ENCODE results near the gene REN.
A peak's percentile ranks its signal among the peaks of the same experiment; 100 is the strongest.

Gene REN

GRCh38 chr1:204131978-204132377 lies 34.2 kb downstream of the REN start:
- H3K4me1 Mint-ChIP-seq: peaks cover 10% of the 10 kb centered on the region
- no peak overlapping the region for H3K27ac Mint-ChIP-seq (ENCODE audit: low read depth)
- H3K4me3 Mint-ChIP-seq: no peak overlapping the region
- no peaks in the 10 kb centered on the region for H3K27me3 Mint-ChIP-seq
- peaks cover under 1% of the 10 kb centered on the region for H3K36me3 Mint-ChIP-seq (ENCODE audit: insufficient read depth)
- DNase-seq (ENCODE audit: low spot score in 2 of 2) (no peak), ATAC-seq (replicated peaks; ENCODE audit: extremely low read depth, poor library complexity, severe bottlenecking) (no peak)
- no peaks in the 10 kb centered on the region for H3K9me3 Mint-ChIP-seq

DNA sequence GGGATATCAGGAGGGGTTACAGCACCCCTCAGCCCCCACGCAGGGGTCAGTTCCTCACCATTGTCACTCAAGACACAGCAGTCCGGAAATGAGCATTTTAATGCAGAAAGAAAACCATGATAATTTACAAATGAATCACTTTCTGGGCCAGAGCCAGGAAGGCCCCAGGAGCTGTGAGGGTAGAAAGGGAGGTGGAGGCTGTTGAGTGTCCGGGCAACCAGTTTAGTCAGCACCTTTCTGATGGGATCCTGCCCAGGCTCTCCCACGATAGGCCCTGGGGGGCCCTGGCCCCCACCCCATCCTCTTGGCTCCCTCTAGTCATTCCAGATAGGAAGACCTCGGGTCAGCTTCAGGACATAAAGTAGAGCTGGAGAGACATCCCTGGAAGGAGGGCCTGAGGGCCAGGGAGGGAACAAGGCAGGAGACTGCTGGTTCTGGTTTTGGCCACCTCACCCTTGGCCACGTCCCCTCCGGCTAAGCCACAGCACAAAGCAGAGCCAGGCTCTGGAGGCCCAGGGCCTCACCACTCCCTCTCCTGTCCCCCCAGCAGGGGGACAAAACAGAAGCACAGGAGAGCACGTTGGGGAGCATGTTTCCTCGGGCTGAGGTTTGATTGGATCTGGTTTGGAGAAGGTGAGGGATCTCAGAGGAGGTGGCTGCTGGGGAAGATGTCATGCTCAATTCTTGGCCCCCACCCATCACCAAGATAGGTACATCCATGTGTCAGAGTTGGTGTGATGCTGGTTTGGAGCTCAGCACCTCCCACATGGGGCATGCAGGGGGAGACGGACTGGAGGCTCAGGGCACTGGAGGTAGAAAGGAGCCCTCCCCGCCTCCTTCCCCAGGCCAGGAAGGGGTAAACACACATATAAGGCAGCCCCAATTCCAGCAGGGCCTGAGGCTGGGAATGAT lies 34.9 kb downstream of the REN start:
- peak overlapping the region; percentile 72 for H3K27ac Mint-ChIP-seq (ENCODE audit: low read depth)
- H3K27me3 Mint-ChIP-seq: no peaks in the 10 kb centered on the region
- peaks cover 3% of the 10 kb centered on the region for H3K36me3 Mint-ChIP-seq (ENCODE audit: insufficient read depth)
- H3K4me3 Mint-ChIP-seq: no peak overlapping the region
- H3K9me3 Mint-ChIP-seq: no peaks in the 10 kb centered on the region
- no peak for ATAC-seq (replicated peaks; ENCODE audit: extremely low read depth, poor library complexity, severe bottlenecking)
- peaks cover 10% of the 10 kb centered on the region for H3K4me1 Mint-ChIP-seq
- no peak for DNase-seq (ENCODE audit: low spot score in 2 of 2)

DNA sequence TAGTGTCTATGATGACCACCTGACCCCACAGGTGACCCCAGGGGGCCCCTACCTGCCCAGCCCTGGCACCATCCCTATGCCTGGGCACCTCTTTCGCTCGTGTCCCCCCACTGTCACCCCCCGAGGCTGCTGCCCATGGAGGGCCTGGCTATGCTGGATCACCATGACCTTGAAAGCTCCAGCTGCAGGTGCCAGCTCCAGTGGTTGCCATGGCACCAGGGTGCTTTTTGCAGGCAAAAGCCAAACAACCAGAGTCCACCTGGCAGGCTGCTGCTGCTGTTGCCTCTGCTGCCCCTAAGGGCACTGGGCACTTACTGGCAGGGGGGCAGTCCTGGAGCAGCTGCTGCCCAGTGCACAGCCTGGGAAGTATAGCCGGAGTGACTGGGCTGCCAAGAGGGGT lies 36.0 kb downstream of the REN start:
- DNase-seq (ENCODE audit: low spot score in 2 of 2): no peak
- no peak overlapping the region for H3K4me3 Mint-ChIP-seq

GRCh38 chr1:204128964-204129896 lies 36.9 kb downstream of the REN start:
- H3K27me3 Mint-ChIP-seq: no peaks in the 10 kb centered on the region

More for the DNA sequence above, 36.0 kb downstream of the REN start:
- peaks cover 3% of the 10 kb centered on the region for H3K36me3 Mint-ChIP-seq (ENCODE audit: insufficient read depth)
- peaks cover 10% of the 10 kb centered on the region for H3K4me1 Mint-ChIP-seq
- H3K9me3 Mint-ChIP-seq: no peaks in the 10 kb centered on the region
- H3K27ac Mint-ChIP-seq (ENCODE audit: low read depth): peak overlapping the region; percentile 72
- ATAC-seq (replicated peaks; ENCODE audit: extremely low read depth, poor library complexity, severe bottlenecking): no peak
- H3K27me3 Mint-ChIP-seq: no peaks in the 10 kb centered on the region

DNA sequence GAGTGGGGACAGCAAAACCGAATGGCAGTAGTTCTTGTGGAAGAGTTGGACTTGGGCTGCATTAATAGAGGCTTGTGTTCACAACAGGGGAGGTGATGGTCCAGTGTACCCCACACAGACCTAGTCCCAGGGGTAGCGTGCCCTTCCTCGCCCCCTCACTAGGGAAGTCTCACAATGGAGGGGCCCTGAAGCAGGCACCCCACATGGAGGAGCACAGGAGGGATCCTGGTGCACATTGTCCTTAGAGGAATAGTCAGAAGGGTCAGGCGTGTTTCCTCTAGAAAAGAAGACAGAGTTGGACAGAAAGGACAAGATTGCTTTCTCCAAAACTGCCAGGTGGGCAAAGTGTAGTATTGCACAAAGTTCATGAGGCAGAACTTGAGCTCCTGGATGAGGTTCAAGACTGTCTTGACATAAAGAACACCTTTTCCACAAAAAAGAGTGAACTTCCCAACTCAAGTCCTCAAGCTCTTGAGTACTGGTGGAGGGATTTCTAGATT lies 37.6 kb downstream of the REN start:
- Mint-ChIP-seq H3K4me3 (no peak overlapping the region), H3K27me3 (no peaks in the 10 kb centered on the region), H3K36me3 (ENCODE audit: insufficient read depth) (peaks cover 3% of the 10 kb centered on the region), H3K4me1 (peaks cover 10% of the 10 kb centered on the region), H3K27ac (ENCODE audit: low read depth) (peak overlapping the region; percentile 30), H3K9me3 (no peaks in the 10 kb centered on the region)
- ATAC-seq (replicated peaks; ENCODE audit: extremely low read depth, poor library complexity, severe bottlenecking): no peak
- no peak for DNase-seq (ENCODE audit: low spot score in 2 of 2)

More at GRCh38 chr1:204128964-204129896, 36.9 kb downstream of the REN start:
- DNase-seq (ENCODE audit: low spot score in 2 of 2) (peak; percentile 40 to 51), ATAC-seq (replicated peaks; ENCODE audit: extremely low read depth, poor library complexity, severe bottlenecking) (peak; percentile 75)
- Mint-ChIP-seq H3K4me1 (peaks cover 10% of the 10 kb centered on the region), H3K9me3 (no peaks in the 10 kb centered on the region), H3K4me3 (no peak overlapping the region), H3K27ac (ENCODE audit: low read depth) (peak overlapping the region; percentile 30), H3K36me3 (ENCODE audit: insufficient read depth) (peaks cover 3% of the 10 kb centered on the region)

- peaks cover 3% of the 10 kb centered on the region for H3K36me3 Mint-ChIP-seq (ENCODE audit: insufficient read depth)
- peaks cover 10% of the 10 kb centered on the region for H3K4me1 Mint-ChIP-seq
- no peaks in the 10 kb centered on the region for H3K9me3 Mint-ChIP-seq
- H3K27me3 Mint-ChIP-seq: no peaks in the 10 kb centered on the region
- ATAC-seq (replicated peaks; ENCODE audit: extremely low read depth, poor library complexity, severe bottlenecking) (no peak), DNase-seq (ENCODE audit: low spot score in 2 of 2) (no peak)
- H3K27ac Mint-ChIP-seq (ENCODE audit: low read depth): no peak overlapping the region
- no peak overlapping the region for H3K4me3 Mint-ChIP-seq
Measured at GRCh38 chr1:204127597-204128242, 38.4 kb downstream of the REN start.

GRCh38 chr1:204126956-204127355 lies 39.2 kb downstream of the REN start:
- peaks cover 10% of the 10 kb centered on the region for H3K4me1 Mint-ChIP-seq
- H3K36me3 Mint-ChIP-seq (ENCODE audit: insufficient read depth): peaks cover 3% of the 10 kb centered on the region
- ATAC-seq (replicated peaks; ENCODE audit: extremely low read depth, poor library complexity, severe bottlenecking) (no peak), DNase-seq (ENCODE audit: low spot score in 2 of 2) (no peak)
- no peaks in the 10 kb centered on the region for H3K27me3 Mint-ChIP-seq
- H3K9me3 Mint-ChIP-seq: no peaks in the 10 kb centered on the region
- no peak overlapping the region for H3K27ac Mint-ChIP-seq (ENCODE audit: low read depth)
- no peak overlapping the region for H3K4me3 Mint-ChIP-seq

DNA sequence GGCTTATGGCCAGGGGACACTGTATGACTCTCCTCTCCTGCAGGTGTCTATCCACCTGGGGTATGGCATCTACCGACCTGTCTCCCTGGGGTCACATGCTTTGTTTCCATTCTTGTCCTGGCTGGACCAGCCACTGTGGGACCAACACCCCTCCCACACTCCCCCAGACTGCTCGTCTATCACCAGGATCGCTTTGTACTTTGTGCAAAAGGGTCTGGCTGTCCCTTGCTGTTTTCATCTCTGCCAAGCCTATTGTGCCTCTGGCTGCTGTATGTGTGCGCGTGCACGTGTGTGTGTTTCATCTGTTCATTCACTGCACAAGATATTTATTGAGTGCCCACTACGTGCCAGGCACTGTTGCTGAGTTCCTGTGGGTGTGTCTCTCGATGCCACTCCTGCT lies 39.8 kb downstream of the REN start:
- Mint-ChIP-seq H3K36me3 (ENCODE audit: insufficient read depth) (peaks cover 3% of the 10 kb centered on the region), H3K27me3 (no peaks in the 10 kb centered on the region), H3K4me3 (no peak overlapping the region), H3K4me1 (peaks cover 10% of the 10 kb centered on the region), H3K9me3 (no peaks in the 10 kb centered on the region), H3K27ac (ENCODE audit: low read depth) (no peak overlapping the region)
- ATAC-seq (replicated peaks; ENCODE audit: extremely low read depth, poor library complexity, severe bottlenecking) (no peak), DNase-seq (ENCODE audit: low spot score in 2 of 2) (no peak)

DNA sequence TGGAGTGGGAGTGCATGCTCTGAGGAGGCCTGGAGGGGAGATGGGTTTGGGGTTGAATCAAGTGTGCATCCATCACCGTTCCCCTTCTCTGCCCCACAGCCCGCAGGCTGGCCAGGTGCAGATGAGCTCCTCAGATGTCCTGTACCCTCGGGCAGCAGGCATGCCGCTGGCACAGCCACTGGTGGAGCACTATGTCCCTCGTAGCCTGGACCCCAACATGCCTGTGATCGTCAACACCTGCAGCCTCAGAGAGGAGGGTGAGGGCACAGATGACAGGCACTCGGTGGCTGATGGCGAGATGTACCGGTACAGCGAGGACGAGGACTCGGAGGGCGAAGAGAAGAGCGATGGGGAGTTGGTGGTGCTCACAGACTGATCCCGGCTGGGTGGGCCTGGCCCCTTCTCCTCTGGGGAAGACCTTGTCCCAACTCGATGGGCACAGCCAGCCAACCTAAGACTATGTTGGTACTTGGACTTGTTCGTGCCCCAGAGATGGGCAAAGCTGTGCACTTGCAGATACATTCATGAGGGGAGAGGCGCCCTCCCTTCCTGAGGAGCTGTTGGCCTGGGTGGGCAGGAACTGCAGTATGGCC lies 40.3 kb downstream of the REN start:
- ATAC-seq (replicated peaks; ENCODE audit: extremely low read depth, poor library complexity, severe bottlenecking): no peak
- H3K27ac Mint-ChIP-seq (ENCODE audit: low read depth): no peak overlapping the region
- H3K36me3 Mint-ChIP-seq (ENCODE audit: insufficient read depth): peaks cover 3% of the 10 kb centered on the region
- no peak overlapping the region for H3K4me3 Mint-ChIP-seq
- no peaks in the 10 kb centered on the region for H3K27me3 Mint-ChIP-seq
- no peak for DNase-seq (ENCODE audit: low spot score in 2 of 2)
- peaks cover 10% of the 10 kb centered on the region for H3K4me1 Mint-ChIP-seq
- H3K9me3 Mint-ChIP-seq: no peaks in the 10 kb centered on the region

GRCh38 chr1:204124639-204125038 lies 41.5 kb downstream of the REN start:
- DNase-seq (ENCODE audit: low spot score in 2 of 2) (no peak), ATAC-seq (replicated peaks; ENCODE audit: extremely low read depth, poor library complexity, severe bottlenecking) (no peak)
- H3K4me3 Mint-ChIP-seq: no peak overlapping the region
- no peaks in the 10 kb centered on the region for H3K9me3 Mint-ChIP-seq
- H3K27me3 Mint-ChIP-seq: no peaks in the 10 kb centered on the region
- H3K4me1 Mint-ChIP-seq: peaks cover 10% of the 10 kb centered on the region
- H3K36me3 Mint-ChIP-seq (ENCODE audit: insufficient read depth): peaks cover 7% of the 10 kb centered on the region
- H3K27ac Mint-ChIP-seq (ENCODE audit: low read depth): no peak overlapping the region

DNA sequence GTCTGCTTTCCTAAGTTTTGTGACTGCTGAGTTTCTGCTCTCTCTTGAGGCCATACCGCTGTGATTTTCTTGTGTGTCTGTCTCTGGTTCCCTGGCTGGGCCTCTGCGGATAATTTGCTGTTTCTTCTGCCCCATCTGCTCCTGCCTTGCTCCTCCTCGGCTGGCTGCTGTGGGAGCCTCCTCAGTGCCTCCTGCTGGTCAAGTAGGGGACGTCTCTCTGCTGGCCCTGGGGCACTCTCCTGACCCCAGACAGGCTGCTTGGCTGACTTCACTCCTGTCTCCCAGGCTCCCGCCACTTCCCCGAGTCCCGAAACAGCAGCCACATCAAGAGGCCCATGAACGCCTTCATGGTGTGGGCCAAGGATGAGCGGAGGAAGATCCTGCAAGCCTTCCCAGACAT lies 42.8 kb downstream of the REN start:
- DNase-seq (ENCODE audit: low spot score in 2 of 2): no peak
- Mint-ChIP-seq H3K27ac (ENCODE audit: low read depth) (no peak overlapping the region), H3K36me3 (ENCODE audit: insufficient read depth) (peaks cover 7% of the 10 kb centered on the region), H3K4me1 (no peaks in the 10 kb centered on the region), H3K4me3 (no peak overlapping the region), H3K27me3 (no peaks in the 10 kb centered on the region), H3K9me3 (no peaks in the 10 kb centered on the region)
- no peak for ATAC-seq (replicated peaks; ENCODE audit: extremely low read depth, poor library complexity, severe bottlenecking)
